K562 (cell line): ENCODE results near the gene DNAH1. TPM values are rescaled to one million over a fixed set of nuclear protein-coding genes. Genes with fewer than 3 reads are reported as not detected.

Experiments
- BCLAF1 ChIP-seq, 2 experiments: fragments of 450-650 bp in 1 of 2; IDR thresholded peaks; 2 replicates each; pipeline ENCODE4 v1.6.1; 2011 to 2017; ENCODE audit warnings: low read depth in 2 of 2, antibody characterized with exemption in 1 of 2, borderline replicate concordance in 1 of 2, low read length in 1 of 2, mild to moderate bottlenecking in 1 of 2, mixed read lengths in 1 of 2; ENCODE audit not compliant: control insufficient read depth in 1 of 2
- E4F1 ChIP-seq: fragments of 250-450 bp; sonication (Bioruptor Pico); IDR thresholded peaks from 2 replicates; pipeline ENCODE4 v1.5.0; 2021; ENCODE audit warnings: mild to moderate bottlenecking, borderline replicate concordance
- GABPA ChIP-seq: fragments of 200-800 bp; sonication (Bioruptor generic); conservative IDR thresholded peaks from 2 replicates; pipeline ENCODE4 v1.6.1; 2016; ENCODE audit warnings: low read depth, missing genetic modification characterization, missing compliant biosample characterization
- HMG20B ChIP-seq: fragments of 250-450 bp; sonication (Bioruptor Pico); IDR thresholded peaks from 2 replicates; pipeline ENCODE4 v1.5.0; 2021; ENCODE audit warnings: mild to moderate bottlenecking
- MEIS2 ChIP-seq: fragments of 450-650 bp; IDR thresholded peaks from 2 replicates; pipeline ENCODE4 v1.6.1; 2014; ENCODE audit warnings: mild to moderate bottlenecking; ENCODE audit not compliant: partially characterized antibody
- NRF1 ChIP-seq, 2 experiments: fragments of 450-650 bp; IDR thresholded peaks in 1 of 2; conservative IDR thresholded peaks in 1 of 2; 2 replicates each; pipeline ENCODE4 v1.6.1; 2014; ENCODE audit warnings: mild to moderate bottlenecking in 2 of 2
- PHF20 ChIP-seq: fragments of 450-650 bp; IDR thresholded peaks from 2 replicates; pipeline ENCODE4 v1.6.1; 2018; ENCODE audit not compliant: partially characterized antibody
- POLR2A ChIP-seq: fragments of 450-650 bp; conservative IDR thresholded peaks from 2 replicates; pipeline ENCODE4 v1.6.1; 2016
- RBM17 ChIP-seq: fragments of 200-400 bp; formaldehyde crosslinking; IDR thresholded peaks from 2 replicates; pipeline ENCODE4 v1.6.1; 2017; ENCODE audit warnings: low read depth, mild to moderate bottlenecking, low read length, borderline replicate concordance
- RNF219 ChIP-seq: fragments of 250-450 bp; sonication (Bioruptor Pico); IDR thresholded peaks from 2 replicates; pipeline ENCODE4 v1.5.0; 2022; ENCODE audit warnings: mild to moderate bottlenecking
- SMAD3 ChIP-seq: fragments of 450-650 bp; formaldehyde crosslinking; conservative IDR thresholded peaks from 2 replicates; pipeline ENCODE4 v1.4.0; 2020; ENCODE audit warnings: mild to moderate bottlenecking
- SMARCE1 ChIP-seq: fragments of 450-650 bp; IDR thresholded peaks from 2 replicates; pipeline ENCODE4 v1.7.1; 2016; ENCODE audit warnings: mild to moderate bottlenecking
- TBL1XR1 ChIP-seq, 2 experiments: IDR thresholded peaks; 2 replicates each; pipeline ENCODE4 v1.6.1; 2012; ENCODE audit warnings: improper control_type of control experiment in 2 of 2, low read length in 2 of 2, mild to moderate bottlenecking in 1 of 2
- TBP ChIP-seq: optimal IDR thresholded peaks from 2 replicates; pipeline ENCODE3; 2011; ENCODE audit warnings: low read depth, low read length, improper control_type of control experiment
- THAP7 ChIP-seq: fragments of 250-450 bp; sonication (Bioruptor Pico); IDR thresholded peaks from 2 replicates; pipeline ENCODE4 v1.5.0; 2021
- ZC3H11A ChIP-seq: IDR thresholded peaks from 2 replicates; pipeline ENCODE4 v1.6.1; 2012; ENCODE audit warnings: low read depth, low read length, improper control_type of control experiment
- ZC3H8 ChIP-seq: fragments of 450-650 bp; IDR thresholded peaks from 2 replicates; pipeline ENCODE4 v1.6.1; 2017
- ZNF398 ChIP-seq: fragments of 250-450 bp; sonication (Bioruptor Pico); IDR thresholded peaks from 2 replicates; pipeline ENCODE4 v1.8.0; 2021; ENCODE audit warnings: moderate library complexity, mild to moderate bottlenecking, inconsistent platforms
- polyA plus RNA-seq, 8 experiments: library from polyadenylated mRNA; depleted of rRNA in 4 of 8; stranded (reverse) in 5 of 8; unstranded in 3 of 8; fragments of >200 nt; fragmentation: Nextera tagmentation in 2 of 8; fragmentation: Illumina TruSeq in 1 of 8; extraction: Ambion mirVana in 2 of 8; extraction: Trizol in 1 of 8; gene quantifications; 2 replicates each; pipeline versions ENCODE4 v1.2.1 to v1.2.3, GENCODE V29; 2011 to 2014; ENCODE audit warnings: inconsistent platforms in 1 of 8, missing spikeins in 1 of 8
- total RNA-seq, 7 experiments: library from RNA; depleted of rRNA in 6 of 7; stranded (reverse); fragments of >200 nt in 6 of 7; fragmentation: Illumina TruSeq in 2 of 7; extraction: Trizol in 2 of 7; gene quantifications; 2 replicates each; pipeline versions ENCODE4 v1.2.1 to v1.2.3, GENCODE V29; 2011 to 2021; ENCODE audit warnings: low replicate concordance in 1 of 7

DNAH1 gene
- total and polyA plus RNA-seq, 9 of the 15 experiments (the other 6 are each of a cell fraction or from before 2014, with no cell fraction given) = 0.04 to 0.84 (median 0.50) TPM

GRCh38 chr3:52299879-52300611, 16.1 kb upstream of the DNAH1 start (continued):
- TF ChIP-seq E4F1 (CRISPR knock-in tag) = no peak
- TF ChIP-seq SMARCE1 = peak; percentile 82
- TF ChIP-seq HMG20B (CRISPR knock-in tag) = no peak
- TF ChIP-seq ZC3H11A = no peak
- no peak for TF ChIP-seq RBM17
- TF ChIP-seq SMAD3 (CRISPR knock-in tag) = no peak
- TF ChIP-seq RNF219 = no peak
- TF ChIP-seq TBL1XR1 (IDR thresholded peaks at IDR 0.05; ENCODE audit: low read length in 2 of 2) = peak in 1 of 2 experiments; percentile 67; a peak in 1 of 4 replicates
- TF ChIP-seq NRF1 (conservative IDR thresholded peaks at IDR 0.05 in 1 of 2, IDR thresholded peaks at IDR 0.05 in 1 of 2) = peak; percentile 59 to 66
- no peak for TF ChIP-seq TBP
- no peak for TF ChIP-seq THAP7
- TF ChIP-seq GABPA = no peak
- no peak for TF ChIP-seq BCLAF1 (IDR thresholded peaks at IDR 0.05; ENCODE audit: borderline replicate concordance in 1 of 2, control insufficient read depth in 1 of 2, low read depth in 2 of 2, low read length in 1 of 2)
- TF ChIP-seq PHF20 = no peak
- TF ChIP-seq ZC3H8 = no peak
- no peak for TF ChIP-seq POLR2A
- no peak for TF ChIP-seq MEIS2
- no peak for TF ChIP-seq ZNF398 (CRISPR knock-in tag)
